KOPT-K1 (cell line): ENCODE results near the gene EIF6.

Experiments
- H3K27ac ChIP-seq: fragments of 200-600 bp; sonication (generic); 2 replicates; pipeline ENCODE4 v1.5.1; 2016; ENCODE audit warnings: antibody characterized with exemption, mild to moderate bottlenecking, low read depth, low read length; ENCODE audit not compliant: poor library complexity, severe bottlenecking
- H3K36me3 ChIP-seq: fragments of 200-600 bp; sonication (generic); 2 replicates; pipeline ENCODE4 v1.5.1; 2017; ENCODE audit warnings: antibody characterized with exemption, mild to moderate bottlenecking, low read length, moderate library complexity; ENCODE audit not compliant: insufficient read depth
- H3K9me3 ChIP-seq: fragments of 200-600 bp; sonication (generic); 2 replicates; pipeline ENCODE4 v1.5.1; 2017; ENCODE audit warnings: antibody characterized with exemption, low read length, mild to moderate bottlenecking; ENCODE audit not compliant: insufficient read depth, poor library complexity, severe bottlenecking

The EIF6 gene

DNA sequence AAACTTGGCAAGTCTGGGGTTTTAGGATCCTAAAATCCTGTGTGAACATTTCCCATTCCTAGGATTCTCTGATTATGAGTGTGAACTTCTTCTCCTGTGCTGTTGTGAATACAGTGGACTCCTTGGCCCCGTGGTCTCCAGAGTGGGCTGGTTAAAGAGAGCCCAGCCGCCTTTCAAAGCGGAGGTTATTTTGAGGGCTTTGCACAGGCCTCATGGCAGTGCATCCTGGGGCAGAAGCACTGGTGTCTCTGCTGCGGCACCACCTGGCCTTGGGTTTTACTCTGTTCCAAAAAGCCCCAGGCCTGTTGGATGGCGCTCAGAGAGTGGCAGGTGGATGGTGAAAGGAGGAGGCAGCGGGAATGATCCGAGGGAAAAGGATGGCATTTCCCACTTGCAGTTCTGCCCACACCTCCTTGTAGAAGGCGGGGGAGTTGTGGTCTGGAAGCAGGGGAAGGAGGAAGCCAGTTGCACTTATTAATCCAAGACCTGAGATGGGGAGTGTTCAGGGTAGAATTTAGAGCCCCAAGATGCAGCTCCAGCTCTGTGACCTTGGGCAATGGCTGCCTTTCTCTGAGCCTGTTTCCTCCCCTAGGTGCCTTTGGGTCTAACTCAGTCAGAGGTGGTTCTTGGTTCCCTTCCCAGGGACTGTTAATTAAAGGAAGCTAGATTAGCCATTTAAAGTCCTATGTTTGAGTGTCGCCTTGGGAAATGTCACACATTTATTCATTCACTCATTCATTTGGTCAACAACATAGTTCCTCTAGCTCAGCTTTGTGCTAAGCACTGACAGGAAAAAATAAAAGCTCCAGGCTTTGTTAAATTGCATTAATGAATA, 35.7 kb downstream of the EIF6 start:
- no peaks in the 10 kb centered on the region for H3K36me3 ChIP-seq
- H3K27ac ChIP-seq = no peak overlapping the region
- H3K9me3 ChIP-seq = no peaks in the 10 kb centered on the region

DNA sequence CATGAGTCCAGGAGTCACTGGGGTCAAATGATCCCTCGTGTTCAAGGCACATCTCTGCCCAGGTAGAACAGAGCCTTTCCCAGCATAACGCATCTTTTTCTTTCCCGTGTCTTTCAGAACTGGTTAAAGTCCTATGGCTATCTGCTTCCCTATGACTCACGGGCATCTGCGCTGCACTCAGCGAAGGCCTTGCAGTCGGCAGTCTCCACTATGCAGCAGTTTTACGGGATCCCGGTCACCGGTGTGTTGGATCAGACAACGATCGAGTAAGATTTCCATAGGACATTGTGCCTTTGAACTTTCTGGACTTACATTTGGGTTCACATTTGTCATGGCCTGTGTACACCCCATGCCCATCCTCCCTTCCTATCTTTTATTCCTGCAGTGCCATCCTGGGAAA, 37.8 kb downstream of the EIF6 start:
- Histone ChIP-seq H3K9me3 (no peaks in the 10 kb centered on the region), H3K27ac (no peak overlapping the region), H3K36me3 (no peaks in the 10 kb centered on the region)

GRCh38 chr20:35243986-35244385, 40.6 kb downstream of the EIF6 start:
- no peaks in the 10 kb centered on the region for H3K9me3 ChIP-seq
- H3K36me3 ChIP-seq = no peaks in the 10 kb centered on the region
- H3K27ac ChIP-seq = no peak overlapping the region

- Histone ChIP-seq H3K27ac (no peak overlapping the region), H3K9me3 (no peaks in the 10 kb centered on the region), H3K36me3 (no peaks in the 10 kb centered on the region)
Observed at GRCh38 chr20:35243317-35243716, 41.3 kb downstream of the EIF6 start.

DNA sequence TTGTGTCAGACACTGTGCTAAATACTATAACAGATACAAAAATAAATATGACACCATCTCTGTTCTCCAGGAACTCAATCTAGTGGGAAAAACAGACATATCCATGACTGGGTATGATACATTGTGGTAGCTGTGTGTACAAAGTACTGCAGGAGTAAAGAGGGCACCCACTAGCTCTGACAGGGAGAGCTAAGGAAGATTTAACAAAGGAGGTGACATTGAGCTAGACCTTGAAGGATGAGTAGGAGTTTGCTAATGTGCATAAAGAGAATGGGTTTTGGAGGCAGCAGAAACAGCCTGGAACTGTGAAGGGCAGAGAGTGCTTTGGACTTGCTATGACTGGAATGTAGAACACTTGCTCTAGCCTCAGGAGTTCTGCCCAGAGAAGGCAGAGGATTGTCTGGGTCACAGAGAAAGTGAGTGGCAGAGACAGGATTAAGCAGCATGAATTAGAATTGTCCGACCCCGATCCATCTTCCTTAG, 43.7 kb downstream of the EIF6 start:
- Histone ChIP-seq H3K27ac (no peak overlapping the region), H3K36me3 (no peaks in the 10 kb centered on the region), H3K9me3 (no peaks in the 10 kb centered on the region)

DNA sequence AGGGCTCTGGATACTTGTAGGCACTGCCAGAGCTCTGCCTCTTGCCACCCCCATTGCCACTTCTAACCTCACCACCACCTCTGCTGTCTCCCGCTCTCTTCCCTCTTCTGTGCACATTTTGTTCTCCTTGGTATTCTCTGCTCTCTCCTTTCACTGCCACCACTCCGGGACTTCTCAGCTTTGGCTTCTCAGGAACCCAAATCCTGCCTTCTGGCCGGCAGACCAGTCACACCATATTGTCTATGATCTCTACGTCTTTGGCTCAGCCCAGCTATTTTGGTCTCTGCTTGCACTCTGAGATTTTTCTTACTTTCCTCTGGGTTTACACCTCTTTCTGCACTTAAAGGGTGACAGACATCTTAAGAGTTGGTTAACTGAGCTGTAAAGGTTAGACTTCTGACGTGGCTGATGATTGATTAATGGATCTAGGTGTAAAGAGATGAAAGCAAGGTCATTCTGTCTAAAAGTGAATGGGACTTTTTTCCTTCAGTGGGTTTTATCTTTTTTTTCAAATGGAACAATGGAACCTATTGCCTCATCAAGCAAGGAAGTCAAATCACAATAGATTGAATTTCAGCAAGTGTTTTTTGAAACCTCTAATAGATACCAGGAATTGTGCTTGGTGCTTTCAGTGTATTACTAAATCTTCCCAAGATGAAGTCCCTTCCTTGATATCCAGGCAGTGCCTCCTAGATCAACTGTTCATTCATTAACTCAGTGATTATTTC, 44.3 kb downstream of the EIF6 start:
- no peaks in the 10 kb centered on the region for H3K9me3 ChIP-seq
- no peak overlapping the region for H3K27ac ChIP-seq
- H3K36me3 ChIP-seq = no peaks in the 10 kb centered on the region

GRCh38 chr20:35238735-35239134, 45.8 kb downstream of the EIF6 start:
- Histone ChIP-seq H3K9me3 (no peaks in the 10 kb centered on the region), H3K27ac (no peak overlapping the region), H3K36me3 (no peaks in the 10 kb centered on the region)

- H3K27ac ChIP-seq = no peak overlapping the region
- H3K9me3 ChIP-seq = no peaks in the 10 kb centered on the region
- no peaks in the 10 kb centered on the region for H3K36me3 ChIP-seq
Observed at GRCh38 chr20:35238170-35238569, 46.4 kb downstream of the EIF6 start.

GRCh38 chr20:35237486-35237885, 47.1 kb downstream of the EIF6 start:
- Histone ChIP-seq H3K9me3 (no peaks in the 10 kb centered on the region), H3K27ac (no peak overlapping the region), H3K36me3 (no peaks in the 10 kb centered on the region)

GRCh38 chr20:35235881-35236280, 48.7 kb downstream of the EIF6 start:
- Histone ChIP-seq H3K27ac (no peak overlapping the region), H3K36me3 (no peaks in the 10 kb centered on the region), H3K9me3 (no peaks in the 10 kb centered on the region)

DNA sequence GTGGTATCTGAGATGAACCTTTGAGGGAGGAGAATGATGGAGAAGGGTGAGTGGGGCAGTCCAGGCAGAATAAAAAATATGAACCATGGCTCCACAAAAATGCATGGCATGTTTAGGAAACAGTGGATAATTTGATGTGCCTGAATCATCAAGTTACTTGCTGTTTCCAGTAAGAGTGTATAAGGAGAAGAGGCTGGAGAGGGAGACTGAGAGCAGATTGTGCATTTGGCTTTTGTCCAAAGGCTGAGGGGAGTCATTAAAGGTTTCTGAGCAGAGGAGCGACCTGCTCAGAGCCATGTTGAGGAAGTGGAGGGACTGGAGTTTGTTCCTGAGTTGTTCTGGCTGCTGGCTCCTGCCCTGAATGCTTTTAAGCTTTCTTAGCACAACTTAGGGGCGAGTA, 52.0 kb downstream of the EIF6 start:
- H3K36me3 ChIP-seq = no peaks in the 10 kb centered on the region
- H3K27ac ChIP-seq = no peak overlapping the region
- no peaks in the 10 kb centered on the region for H3K9me3 ChIP-seq
